ENCODE measurements around the gene HGS. TPM values are rescaled to one million over a fixed set of nuclear protein-coding genes. Genes with fewer than 3 reads are reported as not detected.

Gene HGS
- total RNA-seq, 1 experiment from 2014 or later, result 187 TPM

DNA sequence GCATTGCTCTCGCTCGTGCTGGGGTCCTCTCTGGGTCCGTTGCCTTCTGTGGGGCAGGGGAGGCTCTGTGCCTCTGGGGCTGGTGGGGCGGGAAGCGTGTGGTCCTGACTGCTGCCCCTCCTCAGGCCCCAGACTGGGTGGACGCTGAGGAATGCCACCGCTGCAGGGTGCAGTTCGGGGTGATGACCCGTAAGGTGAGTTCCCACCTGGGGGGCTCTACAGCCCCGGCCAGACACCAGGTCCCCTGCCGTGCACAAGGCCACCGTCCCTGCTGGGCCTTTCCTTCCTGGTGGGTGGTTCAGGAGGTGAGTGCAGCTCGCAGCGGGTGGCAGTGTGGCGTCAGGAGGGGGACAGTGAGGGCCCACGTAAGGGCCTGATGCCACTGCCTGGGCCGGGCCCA, 6.7 kb downstream of the HGS start:
- Histone ChIP-seq H3K27me3 (replicated peaks; ENCODE audit: insufficient read depth, low read depth, low read length, poor library complexity) (no peaks in the 10 kb centered on the region), H3K4me1 (ENCODE audit: insufficient read depth, low read length, poor library complexity, severe bottlenecking) (no peaks in the 10 kb centered on the region), H3K27ac (ENCODE audit: low read depth, low read length, poor library complexity, severe bottlenecking) (no peak overlapping the region), H3K9me3 (ENCODE audit: low read depth, low read length, poor library complexity, severe bottlenecking) (no peaks in the 10 kb centered on the region), H3K4me3 (ENCODE audit: low read depth, low read length, poor library complexity, severe bottlenecking) (no peak overlapping the region), H3K36me3 (ENCODE audit: insufficient read depth, low read length, poor library complexity, severe bottlenecking) (peaks cover 84% of the 10 kb centered on the region)
- DNase-seq (ENCODE audit: low spot score), result no peak
- intact Hi-C loops (cut with micrococcal nuclease; ENCODE audit: unreplicated experiment), result no loop called here
- ChIA-PET POLR2A (ENCODE audit: low non-redundant PET) (no interaction called here), CTCF (no interaction called here)
- BruUV-seq (replicated peaks), result no TSS peak
- TF ChIP-seq, protein P1, sequence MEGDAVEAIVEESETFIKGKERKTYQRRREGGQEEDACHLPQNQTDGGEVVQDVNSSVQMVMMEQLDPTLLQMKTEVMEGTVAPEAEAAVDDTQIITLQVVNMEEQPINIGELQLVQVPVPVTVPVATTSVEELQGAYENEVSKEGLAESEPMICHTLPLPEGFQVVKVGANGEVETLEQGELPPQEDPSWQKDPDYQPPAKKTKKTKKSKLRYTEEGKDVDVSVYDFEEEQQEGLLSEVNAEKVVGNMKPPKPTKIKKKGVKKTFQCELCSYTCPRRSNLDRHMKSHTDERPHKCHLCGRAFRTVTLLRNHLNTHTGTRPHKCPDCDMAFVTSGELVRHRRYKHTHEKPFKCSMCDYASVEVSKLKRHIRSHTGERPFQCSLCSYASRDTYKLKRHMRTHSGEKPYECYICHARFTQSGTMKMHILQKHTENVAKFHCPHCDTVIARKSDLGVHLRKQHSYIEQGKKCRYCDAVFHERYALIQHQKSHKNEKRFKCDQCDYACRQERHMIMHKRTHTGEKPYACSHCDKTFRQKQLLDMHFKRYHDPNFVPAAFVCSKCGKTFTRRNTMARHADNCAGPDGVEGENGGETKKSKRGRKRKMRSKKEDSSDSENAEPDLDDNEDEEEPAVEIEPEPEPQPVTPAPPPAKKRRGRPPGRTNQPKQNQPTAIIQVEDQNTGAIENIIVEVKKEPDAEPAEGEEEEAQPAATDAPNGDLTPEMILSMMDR (conservative IDR thresholded peaks at IDR 0.05; ENCODE audit: low read depth, low read length), result no peak
- no peak for TF ChIP-seq EZH2 (IDR thresholded peaks at IDR 0.05; ENCODE audit: borderline replicate concordance, low read depth, low read length, poor library complexity, severe bottlenecking)

DNA sequence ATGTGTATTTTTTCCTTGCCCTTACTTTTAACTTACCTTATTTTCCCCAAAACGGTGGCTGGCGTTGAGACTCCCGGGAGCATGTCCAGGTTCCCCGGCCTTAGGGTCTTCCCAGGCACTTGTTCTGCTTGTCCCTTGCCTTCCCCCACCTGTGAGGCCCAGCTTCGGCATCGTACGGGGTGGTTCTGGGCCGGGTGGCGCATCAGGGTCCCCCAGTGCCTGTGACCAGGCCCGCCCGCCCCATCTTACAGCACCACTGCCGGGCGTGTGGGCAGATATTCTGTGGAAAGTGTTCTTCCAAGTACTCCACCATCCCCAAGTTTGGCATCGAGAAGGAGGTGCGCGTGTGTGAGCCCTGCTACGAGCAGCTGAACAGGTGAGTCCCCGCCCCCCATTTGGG, 7.4 kb downstream of the HGS start:
- no TSS peak for BruUV-seq (replicated peaks)
- Histone ChIP-seq H3K27ac (ENCODE audit: low read depth, low read length, poor library complexity, severe bottlenecking) (no peak overlapping the region), H3K27me3 (replicated peaks; ENCODE audit: insufficient read depth, low read depth, low read length, poor library complexity) (no peaks in the 10 kb centered on the region), H3K9me3 (ENCODE audit: low read depth, low read length, poor library complexity, severe bottlenecking) (no peaks in the 10 kb centered on the region), H3K4me1 (ENCODE audit: insufficient read depth, low read length, poor library complexity, severe bottlenecking) (no peaks in the 10 kb centered on the region), H3K4me3 (ENCODE audit: low read depth, low read length, poor library complexity, severe bottlenecking) (no peak overlapping the region), H3K36me3 (ENCODE audit: insufficient read depth, low read length, poor library complexity, severe bottlenecking) (peaks cover 85% of the 10 kb centered on the region)
- intact Hi-C loops (cut with micrococcal nuclease; ENCODE audit: unreplicated experiment), result no loop called here
- ChIA-PET POLR2A (ENCODE audit: low non-redundant PET) (no interaction called here), CTCF (no interaction called here)
- DNase-seq (ENCODE audit: low spot score), result no peak
- TF ChIP-seq, protein P1 (conservative IDR thresholded peaks at IDR 0.05; ENCODE audit: low read depth, low read length), result no peak

GRCh38 chr17:81691608-81692007, 7.8 kb downstream of the HGS start:
- H3K9me3 ChIP-seq (ENCODE audit: low read depth, low read length, poor library complexity, severe bottlenecking), result no peaks in the 10 kb centered on the region
- H3K27ac ChIP-seq (ENCODE audit: low read depth, low read length, poor library complexity, severe bottlenecking), result no peak overlapping the region
- ChIA-PET POLR2A (ENCODE audit: low non-redundant PET) (no interaction called here), CTCF (no interaction called here)
- no peak for TF ChIP-seq EZH2 (IDR thresholded peaks at IDR 0.05; ENCODE audit: borderline replicate concordance, low read depth, low read length, poor library complexity, severe bottlenecking)
- TF ChIP-seq, protein P1 (conservative IDR thresholded peaks at IDR 0.05; ENCODE audit: low read depth, low read length), result no peak
- no peak for DNase-seq (ENCODE audit: low spot score)
- BruUV-seq (replicated peaks), result no TSS peak
- H3K4me3 ChIP-seq (ENCODE audit: low read depth, low read length, poor library complexity, severe bottlenecking), result no peak overlapping the region
- no peaks in the 10 kb centered on the region for H3K4me1 ChIP-seq (ENCODE audit: insufficient read depth, low read length, poor library complexity, severe bottlenecking)
- intact Hi-C loops (cut with micrococcal nuclease; ENCODE audit: unreplicated experiment), result no loop called here
- no peaks in the 10 kb centered on the region for H3K27me3 ChIP-seq (replicated peaks; ENCODE audit: insufficient read depth, low read depth, low read length, poor library complexity)
- peaks cover 81% of the 10 kb centered on the region for H3K36me3 ChIP-seq (ENCODE audit: insufficient read depth, low read length, poor library complexity, severe bottlenecking)

Measured in A673 (cell line).